Liver (tissue), 9 donors: ENCODE measurements around the gene WDR46. TPM values are rescaled to one million over a fixed set of nuclear protein-coding genes. Genes with fewer than 3 reads are reported as not detected.
"Not testable (repeated sequence)": the region's sequence is repeated elsewhere in the genome, so short reads cannot be mapped to it uniquely, and the experiment has no call there.

Source experiments
- DNase-seq: peaks from one replicate; pipeline ENCODE4 v3.0.0-alpha.2; 2017; ENCODE audit warnings: low spot score
- H3K27ac ChIP-seq, 2 donors: one replicate each; pipeline ENCODE4 v1.7.0; 2013; ENCODE audit warnings: inconsistent platforms in 2 of 2, low read length in 2 of 2, control low read depth in 1 of 2, low read depth in 1 of 2, mild to moderate bottlenecking in 1 of 2
- H3K27me3 ChIP-seq, 4 donors: one replicate each; pipeline versions ENCODE4 v1.6.1 to v1.7.0; 2013; ENCODE audit warnings: low read length in 3 of 4, inconsistent platforms in 1 of 4, mild to moderate bottlenecking in 1 of 4, moderate library complexity in 1 of 4; ENCODE audit not compliant: control insufficient read depth in 4 of 4, insufficient read depth in 4 of 4
- H3K36me3 ChIP-seq, 4 donors: one replicate each; pipeline versions ENCODE4 v1.6.1 to v1.7.0; 2013; ENCODE audit warnings: low read length in 3 of 4, mild to moderate bottlenecking in 3 of 4, low read depth in 1 of 4, moderate library complexity in 1 of 4; ENCODE audit not compliant: control insufficient read depth in 4 of 4, insufficient read depth in 3 of 4
- H3K4me1 ChIP-seq, 4 donors: one replicate each; pipeline versions ENCODE4 v1.6.1 to v1.7.0; 2013; ENCODE audit warnings: low read length in 3 of 4, mild to moderate bottlenecking in 3 of 4, moderate library complexity in 1 of 4; ENCODE audit not compliant: control insufficient read depth in 4 of 4, insufficient read depth in 4 of 4
- H3K4me3 ChIP-seq, 3 donors: one replicate each; pipeline versions ENCODE4 v1.6.1 to v1.7.0; 2013; ENCODE audit warnings: low read length in 3 of 3, control low read depth in 1 of 3, low read depth in 1 of 3, mild to moderate bottlenecking in 1 of 3
- H3K9ac ChIP-seq, 2 donors: one replicate each; pipeline ENCODE4 v1.7.0; 2013; ENCODE audit warnings: low read length in 2 of 2, mild to moderate bottlenecking in 2 of 2, moderate library complexity in 2 of 2, control low read depth in 1 of 2, low read depth in 1 of 2
- H3K9me3 ChIP-seq, 4 donors: one replicate each; pipeline versions ENCODE4 v1.6.1 to v1.7.0; 2013; ENCODE audit warnings: low read length in 3 of 4; ENCODE audit not compliant: control insufficient read depth in 4 of 4
- ATF3 ChIP-seq: IDR thresholded peaks from 2 replicates; pipeline ENCODE4 v1.6.1; 2016; ENCODE audit warnings: antibody characterized with exemption
- EGR1 ChIP-seq, 2 donors: IDR thresholded peaks; 2 replicates each; pipeline ENCODE4 v1.6.1; 2016 to 2018; ENCODE audit warnings: antibody characterized with exemption in 2 of 2, low read depth in 2 of 2
- GABPA ChIP-seq, 2 donors: IDR thresholded peaks in 1 of 2; conservative IDR thresholded peaks in 1 of 2; 2 replicates each; pipeline ENCODE4 v1.6.1; 2016; ENCODE audit warnings: antibody characterized with exemption in 2 of 2, mild to moderate bottlenecking in 1 of 2, moderate library complexity in 1 of 2
- HNF4A ChIP-seq, 2 donors: conservative IDR thresholded peaks; 2 replicates each; pipeline ENCODE4 v1.6.1; 2016; ENCODE audit warnings: antibody characterized with exemption in 2 of 2, mild to moderate bottlenecking in 2 of 2
- HNF4G ChIP-seq: IDR thresholded peaks from 2 replicates; pipeline ENCODE4 v1.6.1; 2016; ENCODE audit warnings: antibody characterized with exemption
- JUND ChIP-seq, 2 donors: IDR thresholded peaks; 2 replicates each; pipeline ENCODE4 v1.6.1; 2016; ENCODE audit warnings: antibody characterized with exemption in 2 of 2
- MAX ChIP-seq: IDR thresholded peaks from 2 replicates; pipeline ENCODE4 v1.6.1; 2016; ENCODE audit warnings: antibody characterized with exemption
- NR2F2 ChIP-seq: IDR thresholded peaks from 2 replicates; pipeline ENCODE4 v1.6.1; 2016; ENCODE audit warnings: antibody characterized with exemption
- RAD21 ChIP-seq, 2 donors: IDR thresholded peaks; 2 replicates each; pipeline ENCODE4 v1.6.1; 2016; ENCODE audit warnings: antibody characterized with exemption in 2 of 2, mild to moderate bottlenecking in 2 of 2
- RXRA ChIP-seq, 2 donors: IDR thresholded peaks; 2 replicates each; pipeline ENCODE4 v1.6.1; 2017 to 2018; ENCODE audit warnings: antibody characterized with exemption in 2 of 2, mild to moderate bottlenecking in 1 of 2
- SP1 ChIP-seq: IDR thresholded peaks from 2 replicates; pipeline ENCODE4 v1.6.1; 2018; ENCODE audit warnings: antibody characterized with exemption, mild to moderate bottlenecking
- TAF1 ChIP-seq: conservative IDR thresholded peaks from 2 replicates; pipeline ENCODE4 v1.6.1; 2016; ENCODE audit warnings: antibody characterized with exemption, mild to moderate bottlenecking
- YY1 ChIP-seq: IDR thresholded peaks from 2 replicates; pipeline ENCODE4 v1.6.1; 2016; ENCODE audit warnings: antibody characterized with exemption, mild to moderate bottlenecking
- ZBTB33 ChIP-seq: IDR thresholded peaks from 2 replicates; pipeline ENCODE4 v1.6.1; 2016; ENCODE audit warnings: antibody characterized with exemption
- WGBS: extraction: QIAGEN DNeasy Blood & Tissue Kit; methylation state at CpG from one replicate; pipeline ENCODE4 v1.1.7; 2013; 5-methylcytosine and 5-hydroxymethylcytosine counted together
- polyA plus RNA-seq, 2 donors: library from polyadenylated mRNA; stranded (reverse) in 1 of 2; unstranded in 1 of 2; fragments of 200-250 nt in 1 of 2; fragments of >200 nt in 1 of 2; fragmentation: Nextera tagmentation in 1 of 2; extraction: Ambion mirVana in 1 of 2; gene quantifications; one replicate each; pipeline versions ENCODE4 v1.2.1 to v1.2.3, GENCODE V29; 2013 to 2015
- total RNA-seq, 2 donors: library from RNA; depleted of rRNA; stranded (reverse); fragments of >200 nt; gene quantifications; one replicate each; pipeline ENCODE4 v1.2.3, GENCODE V29; 2014
- TF ChIP-seq, protein P1 (sequence below): fragments of 150-350 bp; IDR thresholded peaks from 2 replicates; pipeline ENCODE4 v1.5.1; 2017; ENCODE audit warnings: improper control_type of control experiment, low read depth, low read length; ENCODE audit not compliant: missing input control
- TF ChIP-seq, protein P2 (sequence below): IDR thresholded peaks from 2 replicates; pipeline ENCODE4 v1.6.1; 2016; ENCODE audit warnings: antibody characterized with exemption, mild to moderate bottlenecking
- donor health status: healthy.
- donor health status: healthy.
- donor health status: healthy.
- donor health status: healthy.
- donor health status: healthy.

WDR46 gene
- total and polyA plus RNA-seq, 4 donors: 17.9 to 30.2 (median 25.7) TPM

DNA sequence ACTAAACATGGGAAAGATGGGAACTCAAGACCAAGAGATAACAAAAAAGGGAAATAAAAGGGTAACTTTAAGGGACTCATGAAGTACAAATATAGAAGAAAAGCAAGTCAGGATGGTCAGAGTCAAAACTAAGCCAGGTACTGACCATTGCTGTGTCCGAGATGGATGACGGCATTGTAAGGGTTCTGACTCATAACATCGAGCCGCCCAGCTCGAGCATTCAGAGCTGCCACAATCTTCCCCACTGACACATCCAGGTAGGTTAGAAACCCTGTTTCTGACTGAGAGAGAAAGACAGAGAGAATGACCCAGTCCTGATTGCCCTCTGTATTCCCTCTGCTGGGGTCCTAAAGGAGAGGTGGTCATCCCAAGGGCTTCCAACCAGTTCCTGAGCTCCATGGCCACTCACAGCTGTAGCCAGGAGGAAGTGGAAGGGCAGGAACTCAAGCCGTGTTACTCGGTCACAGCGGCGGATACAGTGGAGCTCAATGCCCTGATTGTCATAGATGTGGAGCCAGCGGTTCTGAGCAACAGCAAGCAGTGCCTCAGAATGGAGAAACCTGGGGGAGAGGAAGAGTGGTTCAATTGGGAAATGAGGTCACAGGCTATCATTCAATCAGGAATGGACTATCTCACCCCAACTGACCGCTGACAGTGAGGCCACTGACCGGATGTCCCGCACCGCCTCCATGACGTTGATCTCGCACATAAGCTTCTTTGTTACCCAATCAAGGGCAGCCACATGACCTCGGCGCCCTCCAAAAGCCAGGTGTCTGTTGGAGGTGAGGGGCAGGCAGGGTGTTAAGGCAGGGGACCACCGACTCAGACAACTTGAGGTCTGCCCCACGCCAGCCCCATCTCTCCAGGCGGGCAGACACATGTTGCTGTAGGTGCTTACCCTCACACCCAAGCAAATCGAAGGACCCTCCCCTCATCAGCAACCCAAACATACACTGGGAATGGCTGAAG lies 1.8 kb downstream of the WDR46 start:
- Histone ChIP-seq H3K9me3 (no peaks in the 10 kb centered on the region), H3K36me3 (peaks cover 4 to 45% (median 17%) of the 10 kb centered on the region in 4 donors), H3K9ac (no peak overlapping the region), H3K27me3 (no peaks in the 10 kb centered on the region), H3K4me1 (peaks cover 10 to 23% (median 20%) of the 10 kb centered on the region in 4 donors), H3K4me3 (no peak overlapping the region), H3K27ac (no peak overlapping the region)
- TF ChIP-seq ATF3: no peak
- TF ChIP-seq RAD21 (IDR thresholded peaks at IDR 0.05): no peak
- TF ChIP-seq GABPA (IDR thresholded peaks at IDR 0.05 in 1 of 2, conservative IDR thresholded peaks at IDR 0.05 in 1 of 2): no peak
- no peak for TF ChIP-seq NR2F2
- no peak for TF ChIP-seq MAX
- no peak for TF ChIP-seq YY1
- TF ChIP-seq HNF4G: no peak
- TF ChIP-seq HNF4A (conservative IDR thresholded peaks at IDR 0.05): no peak
- TF ChIP-seq JUND (IDR thresholded peaks at IDR 0.05): no peak
- TF ChIP-seq RXRA (IDR thresholded peaks at IDR 0.05): no peak
- TF ChIP-seq, protein P1, sequence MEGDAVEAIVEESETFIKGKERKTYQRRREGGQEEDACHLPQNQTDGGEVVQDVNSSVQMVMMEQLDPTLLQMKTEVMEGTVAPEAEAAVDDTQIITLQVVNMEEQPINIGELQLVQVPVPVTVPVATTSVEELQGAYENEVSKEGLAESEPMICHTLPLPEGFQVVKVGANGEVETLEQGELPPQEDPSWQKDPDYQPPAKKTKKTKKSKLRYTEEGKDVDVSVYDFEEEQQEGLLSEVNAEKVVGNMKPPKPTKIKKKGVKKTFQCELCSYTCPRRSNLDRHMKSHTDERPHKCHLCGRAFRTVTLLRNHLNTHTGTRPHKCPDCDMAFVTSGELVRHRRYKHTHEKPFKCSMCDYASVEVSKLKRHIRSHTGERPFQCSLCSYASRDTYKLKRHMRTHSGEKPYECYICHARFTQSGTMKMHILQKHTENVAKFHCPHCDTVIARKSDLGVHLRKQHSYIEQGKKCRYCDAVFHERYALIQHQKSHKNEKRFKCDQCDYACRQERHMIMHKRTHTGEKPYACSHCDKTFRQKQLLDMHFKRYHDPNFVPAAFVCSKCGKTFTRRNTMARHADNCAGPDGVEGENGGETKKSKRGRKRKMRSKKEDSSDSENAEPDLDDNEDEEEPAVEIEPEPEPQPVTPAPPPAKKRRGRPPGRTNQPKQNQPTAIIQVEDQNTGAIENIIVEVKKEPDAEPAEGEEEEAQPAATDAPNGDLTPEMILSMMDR: no peak
- TF ChIP-seq EGR1 (IDR thresholded peaks at IDR 0.05; ENCODE audit: low read depth in 2 of 2): no peak
- no peak for TF ChIP-seq TAF1
- TF ChIP-seq ZBTB33: no peak
- TF ChIP-seq SP1: no peak
- TF ChIP-seq, protein P2, sequence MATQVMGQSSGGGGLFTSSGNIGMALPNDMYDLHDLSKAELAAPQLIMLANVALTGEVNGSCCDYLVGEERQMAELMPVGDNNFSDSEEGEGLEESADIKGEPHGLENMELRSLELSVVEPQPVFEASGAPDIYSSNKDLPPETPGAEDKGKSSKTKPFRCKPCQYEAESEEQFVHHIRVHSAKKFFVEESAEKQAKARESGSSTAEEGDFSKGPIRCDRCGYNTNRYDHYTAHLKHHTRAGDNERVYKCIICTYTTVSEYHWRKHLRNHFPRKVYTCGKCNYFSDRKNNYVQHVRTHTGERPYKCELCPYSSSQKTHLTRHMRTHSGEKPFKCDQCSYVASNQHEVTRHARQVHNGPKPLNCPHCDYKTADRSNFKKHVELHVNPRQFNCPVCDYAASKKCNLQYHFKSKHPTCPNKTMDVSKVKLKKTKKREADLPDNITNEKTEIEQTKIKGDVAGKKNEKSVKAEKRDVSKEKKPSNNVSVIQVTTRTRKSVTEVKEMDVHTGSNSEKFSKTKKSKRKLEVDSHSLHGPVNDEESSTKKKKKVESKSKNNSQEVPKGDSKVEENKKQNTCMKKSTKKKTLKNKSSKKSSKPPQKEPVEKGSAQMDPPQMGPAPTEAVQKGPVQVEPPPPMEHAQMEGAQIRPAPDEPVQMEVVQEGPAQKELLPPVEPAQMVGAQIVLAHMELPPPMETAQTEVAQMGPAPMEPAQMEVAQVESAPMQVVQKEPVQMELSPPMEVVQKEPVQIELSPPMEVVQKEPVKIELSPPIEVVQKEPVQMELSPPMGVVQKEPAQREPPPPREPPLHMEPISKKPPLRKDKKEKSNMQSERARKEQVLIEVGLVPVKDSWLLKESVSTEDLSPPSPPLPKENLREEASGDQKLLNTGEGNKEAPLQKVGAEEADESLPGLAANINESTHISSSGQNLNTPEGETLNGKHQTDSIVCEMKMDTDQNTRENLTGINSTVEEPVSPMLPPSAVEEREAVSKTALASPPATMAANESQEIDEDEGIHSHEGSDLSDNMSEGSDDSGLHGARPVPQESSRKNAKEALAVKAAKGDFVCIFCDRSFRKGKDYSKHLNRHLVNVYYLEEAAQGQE: no peak
- no peak for DNase-seq
- WGBS: 93% methylated on average over 22 of the region's 22 CpGs

GRCh38 chr6:33285214-33285613 lies 3.8 kb downstream of the WDR46 start:
- not testable (repeated sequence) for H3K27ac ChIP-seq, H3K9me3 ChIP-seq, DNase-seq, H3K4me3 ChIP-seq, H3K27me3 ChIP-seq, H3K9ac ChIP-seq
- H3K36me3 ChIP-seq: peaks cover 0 to 42% (median 15%) of the 10 kb centered on the region in 4 donors
- 84% methylated on average over 4 of the region's 4 CpGs for WGBS
- peaks cover 5 to 19% (median 16%) of the 10 kb centered on the region in 4 donors for H3K4me1 ChIP-seq
